Measurements from ENCODE around the gene ZRANB1.

Gene ZRANB1

DNA sequence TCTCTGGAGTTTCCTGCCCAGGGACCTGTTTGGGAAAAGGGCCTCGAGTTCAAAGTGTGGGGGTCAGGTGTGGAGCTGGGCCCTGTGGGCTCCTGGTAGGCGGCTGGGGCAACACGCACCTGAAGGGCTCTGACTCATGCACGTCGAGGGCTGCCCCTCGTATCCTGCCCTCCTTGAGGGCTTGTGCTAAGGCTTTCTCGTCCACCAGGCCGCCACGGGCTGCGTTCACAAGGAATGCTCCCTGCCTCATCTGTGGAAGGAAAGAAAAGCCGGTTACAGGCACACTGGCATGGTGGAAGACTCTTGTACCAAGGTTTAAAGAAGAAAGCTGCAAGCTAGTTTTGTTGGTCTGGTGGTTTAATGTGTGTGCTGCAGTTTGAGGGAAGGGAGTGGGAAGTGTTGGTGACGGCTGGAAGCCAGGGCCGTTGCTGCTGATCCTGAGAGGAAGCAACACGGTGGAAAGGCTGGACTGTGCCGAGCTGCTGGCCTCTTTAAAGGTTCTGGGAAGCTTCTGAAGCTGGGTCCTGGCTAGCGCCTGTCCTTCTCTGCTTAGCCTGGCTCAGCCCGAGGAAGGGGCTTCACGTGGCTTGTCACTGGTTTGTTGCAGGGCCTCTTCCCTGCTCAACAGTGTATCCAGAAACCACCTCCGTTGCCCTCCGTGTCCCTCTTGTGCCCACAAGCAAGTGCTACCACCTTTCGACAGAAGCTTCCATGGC lies 52.0 kb downstream of the ZRANB1 start:
- no peak for DNase-seq (ENCODE audit: low read depth in 2 of 2)

DNA sequence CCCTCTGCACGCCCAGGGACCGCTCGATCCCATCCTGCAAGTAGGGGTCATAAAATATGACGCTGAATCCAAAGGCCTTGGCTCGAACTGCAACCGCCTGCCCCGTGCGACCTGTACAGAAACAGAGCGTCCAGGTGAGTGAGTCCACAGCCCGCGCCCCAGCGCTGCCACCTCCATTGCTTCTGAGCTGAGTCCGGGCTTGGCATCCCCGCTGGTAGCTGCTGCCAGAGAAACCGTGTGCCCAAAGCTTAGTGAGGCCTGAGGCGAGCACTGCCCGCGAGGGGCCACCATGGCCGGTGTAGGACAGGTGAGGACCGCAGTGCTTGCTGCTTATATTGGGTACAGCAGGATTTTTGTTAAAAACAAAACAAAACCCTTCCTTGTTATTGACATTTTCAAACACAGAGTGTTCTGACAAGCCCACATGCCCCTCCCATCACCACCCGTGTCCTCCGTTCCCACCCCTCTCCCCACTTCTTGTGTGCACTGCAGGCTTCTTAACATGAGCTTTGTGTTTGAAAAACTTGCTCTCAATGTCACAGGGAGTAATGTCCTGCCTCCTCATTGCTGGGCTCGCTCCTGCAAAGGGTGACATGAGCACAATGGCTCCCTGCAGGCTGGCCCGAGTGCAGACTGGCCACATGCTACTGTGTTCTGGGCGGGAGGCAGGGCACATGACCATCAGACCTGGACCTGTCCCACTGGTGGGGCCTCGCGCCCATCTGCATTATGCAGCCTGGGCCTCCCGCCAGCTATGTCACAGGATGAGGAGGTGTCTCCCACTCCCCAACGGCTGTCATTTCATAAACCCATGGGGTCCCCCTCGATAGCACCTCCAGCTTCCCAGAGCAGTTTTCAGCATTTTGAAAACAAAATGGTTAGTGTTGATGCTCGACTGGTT lies 52.9 kb downstream of the ZRANB1 start:
- DNase-seq (ENCODE audit: low read depth in 2 of 2) = no peak

DNA sequence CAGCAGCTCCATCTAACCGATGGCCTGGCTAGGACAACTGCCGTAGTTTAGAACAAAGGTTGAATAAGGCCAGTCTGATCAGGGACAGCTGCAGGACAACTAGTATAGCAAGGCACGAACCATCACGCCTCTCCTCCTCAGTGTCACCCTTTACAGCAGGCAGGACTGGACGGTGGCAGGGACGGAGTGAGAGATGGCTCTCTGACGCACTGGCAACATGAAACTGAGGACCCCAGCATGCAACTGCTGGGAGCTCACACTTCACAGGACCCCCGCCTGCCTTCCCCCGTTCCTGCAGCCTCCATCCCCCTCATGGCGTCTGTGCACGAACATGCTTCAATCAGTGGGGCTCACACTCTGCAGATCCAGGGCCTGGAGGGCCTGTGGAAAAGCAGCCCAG lies 53.7 kb downstream of the ZRANB1 start:
- DNase-seq (ENCODE audit: low read depth in 2 of 2) = no peak

DNA sequence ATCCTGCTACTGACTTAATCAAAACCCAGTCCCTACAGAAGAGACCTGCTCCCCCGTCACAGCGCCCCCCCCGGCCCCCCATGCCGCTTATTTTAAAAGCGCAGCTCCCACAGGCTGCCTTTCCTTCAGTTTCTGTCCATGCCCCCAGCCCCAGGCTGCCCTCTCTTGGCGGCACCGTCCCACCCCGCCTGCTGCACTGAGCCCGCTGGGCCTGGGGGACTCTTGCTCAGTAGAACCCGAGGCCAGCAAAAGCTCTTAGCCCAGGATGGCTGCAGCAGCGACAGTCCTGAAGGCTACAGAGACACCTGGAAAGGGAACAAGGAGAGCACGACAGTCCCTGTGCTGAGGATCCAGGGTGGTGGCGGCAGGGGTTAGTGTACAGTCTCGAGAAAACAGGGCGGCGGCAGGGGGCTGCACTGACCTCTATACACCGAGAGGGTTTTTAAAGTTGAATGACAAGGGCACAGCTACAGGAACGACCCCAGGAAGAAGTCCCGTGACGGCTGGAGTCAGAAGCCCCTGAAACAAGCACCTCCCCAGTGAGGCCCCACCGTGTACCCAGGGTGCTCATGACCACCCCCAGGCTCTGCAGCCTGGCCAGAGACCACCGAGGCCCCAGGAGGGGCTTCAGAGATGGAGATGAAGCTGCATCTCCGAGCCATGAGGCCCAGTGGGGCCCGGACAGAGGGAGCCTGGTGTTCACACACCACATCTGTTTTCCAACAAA lies 54.4 kb downstream of the ZRANB1 start:
- DNase-seq (ENCODE audit: low read depth in 2 of 2) = no peak

DNA sequence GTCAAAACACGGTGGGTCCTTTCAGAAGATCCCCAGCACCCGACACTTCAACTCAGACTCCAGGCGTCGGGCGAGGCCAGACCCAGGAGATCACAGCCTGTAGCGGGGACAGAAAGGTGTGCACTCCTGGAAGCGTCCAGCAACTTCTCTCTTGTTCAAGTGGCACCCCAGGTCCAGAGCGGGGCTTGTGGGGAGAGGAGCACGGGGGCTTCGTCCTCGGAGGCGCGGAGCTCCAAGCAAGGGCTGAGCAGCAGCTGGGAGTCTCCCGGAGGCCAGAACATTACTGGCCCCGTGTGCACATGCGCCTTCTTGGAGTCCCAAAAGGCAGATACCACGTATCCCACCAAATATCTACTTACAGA lies 54.9 kb downstream of the ZRANB1 start:
- DNase-seq (ENCODE audit: low read depth in 2 of 2) = no peak

DNA sequence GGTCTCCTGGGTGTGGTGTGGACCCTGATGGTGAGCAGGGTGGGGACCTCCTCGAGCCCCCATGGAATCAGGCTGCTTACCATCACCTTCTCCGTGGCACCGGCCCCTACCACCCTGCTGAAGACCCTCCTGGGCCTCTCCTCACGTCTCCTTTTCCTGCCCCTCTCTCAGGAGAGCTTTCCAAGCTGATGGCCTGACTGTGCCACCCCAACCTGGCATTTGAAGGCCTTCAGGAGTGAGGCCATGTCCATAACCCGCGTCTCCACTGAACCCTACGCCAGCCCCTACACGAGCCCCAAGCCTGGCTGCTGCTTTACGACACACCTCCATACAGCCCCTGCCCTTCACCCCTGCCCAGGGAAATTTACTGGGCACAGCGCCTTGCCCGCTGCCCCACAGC lies 55.4 kb downstream of the ZRANB1 start:
- DNase-seq (ENCODE audit: low read depth in 2 of 2) = no peak

DNA sequence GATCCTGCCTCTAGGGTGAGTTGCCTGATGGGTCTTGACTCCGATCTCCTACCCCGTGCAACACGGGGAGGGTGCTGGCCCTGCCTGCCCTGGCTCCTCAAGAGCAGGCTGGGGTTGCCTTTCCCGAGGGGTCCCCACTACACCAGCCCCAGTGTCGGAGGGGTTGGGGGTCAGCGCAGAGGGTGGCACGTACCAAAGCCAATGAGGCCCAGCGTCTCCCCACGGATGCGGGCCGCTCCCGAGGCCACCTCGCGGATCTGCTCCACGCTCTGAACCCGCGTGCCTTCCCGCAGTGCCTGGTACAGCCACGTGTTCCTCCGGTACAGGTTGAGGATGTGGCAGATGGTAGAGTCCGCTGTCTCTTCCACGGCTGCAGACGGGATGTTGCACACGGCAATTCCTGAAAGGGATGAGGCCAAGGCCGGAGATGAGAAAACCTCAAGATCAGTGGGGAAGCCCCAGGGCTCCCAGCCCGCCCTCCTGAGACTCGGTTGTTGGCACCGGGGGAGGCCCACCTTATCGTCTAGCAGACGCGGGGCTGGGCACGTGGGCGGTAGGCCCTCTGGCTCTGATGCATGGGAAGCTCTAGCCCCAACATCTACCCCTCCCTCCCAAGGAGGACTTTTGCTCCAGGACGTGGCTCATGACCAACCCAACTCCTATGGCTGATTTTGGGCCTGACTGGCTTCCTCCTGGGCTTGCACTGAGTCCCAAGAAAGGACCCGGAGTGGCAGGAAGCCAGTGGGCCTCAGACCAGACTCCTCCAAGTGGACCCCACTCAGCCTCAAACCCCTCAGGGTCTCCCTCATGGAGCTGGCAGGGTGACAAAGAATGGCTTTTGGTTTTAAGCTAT lies 56.1 kb downstream of the ZRANB1 start:
- no peak for DNase-seq (ENCODE audit: low read depth in 2 of 2)

DNA sequence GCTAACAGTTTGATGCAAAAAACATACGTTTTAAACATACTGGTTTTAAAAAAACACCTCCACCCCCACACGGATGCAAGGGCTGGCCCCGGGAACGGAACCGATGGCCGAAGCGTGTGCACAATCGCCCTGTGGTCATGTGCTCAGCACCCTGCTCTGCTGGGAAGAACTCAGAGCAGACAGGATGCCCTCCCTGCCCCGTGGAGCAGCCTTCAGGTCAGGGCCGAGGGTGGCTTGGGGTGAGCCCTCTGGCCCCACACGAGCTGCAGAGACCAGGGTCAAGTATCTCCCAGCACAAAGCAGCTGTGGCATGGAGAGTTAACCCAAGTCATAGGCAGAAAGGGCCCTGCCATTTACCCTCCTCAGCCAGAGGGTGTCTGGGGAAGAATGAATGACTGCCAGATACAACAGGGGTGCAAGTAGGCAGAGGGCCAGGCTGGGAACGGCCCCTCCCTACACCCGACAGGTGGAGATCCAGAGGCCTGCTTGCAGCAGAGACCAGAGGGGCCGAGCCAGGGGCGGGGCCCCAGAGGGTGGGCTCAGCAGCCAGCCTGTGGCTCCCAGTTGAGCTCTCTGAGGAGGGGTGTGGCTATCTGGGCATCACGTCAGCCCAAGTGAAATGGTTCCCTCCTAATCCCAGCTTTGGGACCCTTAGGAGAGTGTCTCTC lies 56.8 kb downstream of the ZRANB1 start:
- no peak for DNase-seq (ENCODE audit: low read depth in 2 of 2)

DNA sequence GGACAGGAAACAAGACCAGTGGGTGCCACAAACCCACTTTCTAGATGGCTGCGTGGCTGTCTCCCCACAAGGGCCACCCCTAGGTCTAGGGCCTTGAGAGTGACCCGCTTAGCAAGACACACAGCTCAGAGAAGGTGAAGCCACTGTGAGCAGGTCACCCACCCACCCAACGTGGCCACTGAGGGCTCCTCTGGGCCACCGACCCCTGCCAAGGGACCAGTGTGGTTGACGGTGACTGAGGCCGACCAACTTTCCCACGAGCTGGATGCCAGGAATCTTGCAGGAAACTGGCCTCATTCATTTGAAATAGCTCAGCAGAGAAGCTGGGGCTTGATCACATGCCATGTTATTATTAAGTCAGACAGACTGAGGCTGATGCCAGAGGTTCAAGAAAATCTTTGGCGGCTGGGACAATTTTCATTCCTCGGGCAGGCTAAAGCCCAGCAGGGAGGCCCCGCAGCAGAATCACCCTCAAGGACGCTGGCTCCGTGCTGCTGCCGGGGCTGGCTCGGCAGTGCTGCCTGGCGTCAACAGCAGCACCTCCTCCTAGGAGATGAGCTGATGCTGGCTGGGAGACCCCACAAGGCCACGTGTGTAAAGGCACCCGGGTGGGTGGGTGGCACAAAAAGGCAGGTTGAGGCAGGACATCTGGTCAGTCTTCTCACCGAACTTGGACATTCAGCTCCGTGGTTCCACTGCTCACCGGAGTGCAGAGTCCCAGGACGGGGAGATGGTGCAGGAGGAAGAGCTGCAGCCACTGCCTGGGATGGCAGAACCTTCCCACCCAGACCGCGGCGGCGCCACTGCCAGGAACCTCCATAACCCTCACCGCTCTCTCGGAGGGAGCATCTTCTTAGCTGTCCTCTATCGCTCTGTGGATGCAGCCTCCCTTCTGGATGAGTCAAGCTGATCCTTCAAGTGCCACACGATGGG lies 57.8 kb downstream of the ZRANB1 start:
- DNase-seq (ENCODE audit: low read depth in 2 of 2) = no peak

DNA sequence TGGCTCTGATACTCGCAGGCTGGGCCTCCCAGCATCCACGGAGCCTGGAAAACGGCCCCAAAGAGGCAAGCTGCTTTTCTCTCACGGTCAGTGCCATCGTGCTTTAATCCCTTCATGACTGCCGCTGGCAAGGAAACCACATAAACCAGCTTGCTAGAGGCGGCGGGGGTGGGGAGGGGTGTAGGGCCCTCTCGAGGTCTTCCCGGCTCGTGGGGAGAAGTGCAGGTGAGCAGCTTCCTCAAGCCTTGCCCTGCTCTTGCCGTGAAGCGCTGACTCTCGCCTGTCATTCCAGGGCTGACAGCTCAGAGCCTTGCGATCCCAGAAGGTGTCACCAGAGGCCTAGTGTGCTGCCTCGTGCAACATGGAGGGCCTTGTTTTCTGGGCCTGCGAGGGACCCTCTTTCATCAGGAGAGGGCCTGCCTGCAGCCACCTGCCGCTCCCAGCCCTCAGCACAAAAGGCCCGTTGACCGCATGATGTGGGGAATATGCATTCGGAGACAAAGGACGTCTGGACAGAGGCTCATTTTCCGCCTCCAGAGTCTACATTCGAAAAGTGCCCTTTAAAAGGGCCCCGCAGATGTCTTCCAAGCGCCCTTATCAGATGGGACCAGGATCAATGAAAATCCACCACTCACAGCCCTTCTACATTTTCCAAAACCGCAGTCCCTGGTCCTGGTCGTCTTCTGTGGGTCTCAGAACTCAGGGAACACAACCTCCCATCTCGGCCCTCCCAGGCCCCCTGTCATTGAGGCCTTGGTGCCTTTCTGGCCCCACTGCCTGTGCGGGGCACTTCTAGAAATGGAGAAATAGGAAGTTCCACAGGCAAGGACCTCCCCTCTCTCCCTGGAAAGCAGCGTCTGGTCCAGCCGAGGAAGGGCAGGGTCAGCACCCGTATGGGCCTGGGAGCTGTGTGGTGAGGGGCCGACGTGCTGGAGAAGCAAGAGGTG lies 58.7 kb downstream of the ZRANB1 start:
- DNase-seq (ENCODE audit: low read depth in 2 of 2) = no peak

DNA sequence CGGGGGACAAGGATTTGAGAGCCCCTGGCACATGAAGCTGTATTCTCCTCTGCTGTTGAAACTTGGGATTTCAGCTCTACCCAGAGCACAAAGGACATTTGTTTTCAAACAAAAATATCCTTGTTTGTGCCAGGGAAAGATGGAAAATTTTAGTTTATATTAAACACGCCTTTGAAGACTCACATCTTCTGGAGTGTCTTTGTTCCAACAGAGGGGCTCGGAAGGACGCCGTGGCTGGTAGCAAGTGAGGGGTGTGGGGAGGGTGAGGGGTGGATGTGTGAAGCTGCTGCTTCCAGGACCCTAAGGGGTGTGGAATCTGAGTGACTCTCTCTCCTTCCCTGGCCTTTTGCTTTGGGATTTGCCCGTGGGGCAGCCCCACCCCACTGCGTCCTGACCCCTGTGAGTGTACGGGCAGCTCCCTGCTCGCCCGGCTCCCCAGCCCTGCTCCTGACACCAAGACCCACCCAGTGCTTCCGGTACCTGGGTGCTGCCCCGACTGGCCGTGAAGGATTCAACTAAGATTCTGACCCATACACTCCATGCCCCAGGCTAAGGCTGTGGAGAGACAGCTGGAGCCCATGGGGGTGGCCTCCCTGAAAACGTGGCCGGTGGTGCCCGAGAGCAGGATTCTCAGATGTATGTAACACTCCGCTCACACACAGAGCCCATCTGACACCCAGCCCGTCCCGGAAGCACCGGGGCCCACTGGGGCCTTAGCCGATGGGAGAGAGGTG lies 59.6 kb downstream of the ZRANB1 start:
- DNase-seq (ENCODE audit: low read depth in 2 of 2) = no peak

DNA sequence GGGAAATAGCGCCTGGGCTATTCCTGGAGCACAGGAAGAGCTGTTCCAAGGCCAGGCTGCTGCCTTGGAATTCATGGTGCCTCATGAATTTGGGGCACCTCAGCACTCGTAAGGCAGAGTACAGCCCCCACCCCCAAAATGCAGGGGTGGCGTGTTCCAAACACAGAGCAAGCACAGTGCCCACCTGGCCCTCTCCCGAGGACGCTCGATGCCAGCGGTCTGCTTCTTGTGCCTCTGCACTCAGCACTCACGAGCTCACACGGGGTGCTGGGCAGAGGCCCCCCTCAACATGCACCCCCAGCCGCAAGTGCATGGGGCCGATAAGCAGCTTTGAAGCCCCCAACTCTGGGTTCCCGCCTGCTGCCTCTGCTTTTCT lies 60.1 kb downstream of the ZRANB1 start:
- DNase-seq (ENCODE audit: low read depth in 2 of 2) = no peak

DNA sequence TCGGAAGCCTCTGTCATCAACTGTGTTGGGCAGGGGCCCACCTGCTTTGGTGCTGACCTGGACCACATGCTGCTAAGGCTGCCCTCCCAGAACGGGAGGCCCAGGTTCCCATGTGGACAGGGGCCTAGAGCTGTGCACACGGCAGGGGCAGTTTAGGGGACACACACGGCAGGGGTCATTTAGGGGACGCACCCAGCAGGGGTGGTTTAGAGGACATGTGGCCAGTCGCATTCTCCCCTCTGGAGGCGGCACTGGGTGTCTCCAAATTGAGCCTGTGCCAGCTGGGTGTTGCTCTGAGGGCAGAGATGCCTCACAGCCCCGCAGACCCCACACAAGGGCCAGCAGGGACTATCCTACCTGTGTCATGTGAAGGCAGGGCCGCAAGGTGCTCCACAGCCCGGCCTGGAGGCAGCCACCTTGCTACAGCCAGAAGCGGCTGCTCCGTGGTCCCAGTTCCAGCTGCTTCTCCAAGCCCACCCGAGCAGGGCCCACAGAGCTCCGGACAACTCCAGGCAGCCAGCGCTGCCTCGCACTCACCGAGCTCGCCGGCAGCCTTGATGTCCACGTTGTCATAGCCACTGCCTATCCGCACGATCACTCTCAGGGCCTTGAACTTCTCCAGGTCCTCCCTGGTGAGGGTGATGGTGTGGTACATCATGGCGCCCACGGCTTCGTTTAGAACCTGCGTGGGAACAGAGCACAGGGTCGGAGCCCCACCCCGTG lies 60.7 kb downstream of the ZRANB1 start:
- no peak for DNase-seq (ENCODE audit: low read depth in 2 of 2)

DNA sequence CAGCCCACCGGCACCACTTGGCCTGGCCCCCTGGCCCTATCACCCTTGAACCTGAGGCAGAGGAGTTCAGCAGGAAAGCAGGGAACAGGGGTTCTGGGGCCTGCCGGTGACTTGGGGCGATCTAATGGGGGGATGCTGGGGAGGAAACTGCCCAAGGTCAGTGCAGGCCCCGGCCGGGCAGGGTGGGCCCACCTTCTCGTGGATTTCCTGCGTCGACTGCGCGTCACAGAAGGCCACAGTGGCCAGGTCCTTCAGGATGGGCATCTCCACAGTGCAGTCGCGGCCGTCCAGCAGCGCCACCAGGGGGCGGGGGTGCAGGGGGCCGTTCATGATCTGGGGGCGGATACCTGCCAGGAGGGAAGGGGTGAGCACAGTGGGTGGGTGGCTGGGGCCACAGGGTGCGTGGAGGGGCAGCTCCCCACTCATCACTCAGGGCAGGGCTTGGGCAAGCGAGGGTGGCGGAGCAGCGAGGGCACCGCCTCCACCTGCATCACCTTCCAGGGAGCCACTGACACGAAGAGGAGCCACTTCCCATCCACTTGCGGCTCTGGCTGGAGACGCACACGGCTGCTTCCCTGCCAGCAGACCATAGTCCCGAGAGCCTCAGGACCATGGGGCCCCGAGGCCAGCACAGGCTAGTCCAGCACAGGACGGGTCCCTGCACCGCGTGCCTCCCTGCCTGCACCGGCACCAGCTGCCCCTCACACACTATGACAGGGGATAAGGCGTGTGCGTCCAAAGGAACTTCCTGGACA lies 61.4 kb downstream of the ZRANB1 start:
- DNase-seq (ENCODE audit: low read depth in 2 of 2) = no peak

DNA sequence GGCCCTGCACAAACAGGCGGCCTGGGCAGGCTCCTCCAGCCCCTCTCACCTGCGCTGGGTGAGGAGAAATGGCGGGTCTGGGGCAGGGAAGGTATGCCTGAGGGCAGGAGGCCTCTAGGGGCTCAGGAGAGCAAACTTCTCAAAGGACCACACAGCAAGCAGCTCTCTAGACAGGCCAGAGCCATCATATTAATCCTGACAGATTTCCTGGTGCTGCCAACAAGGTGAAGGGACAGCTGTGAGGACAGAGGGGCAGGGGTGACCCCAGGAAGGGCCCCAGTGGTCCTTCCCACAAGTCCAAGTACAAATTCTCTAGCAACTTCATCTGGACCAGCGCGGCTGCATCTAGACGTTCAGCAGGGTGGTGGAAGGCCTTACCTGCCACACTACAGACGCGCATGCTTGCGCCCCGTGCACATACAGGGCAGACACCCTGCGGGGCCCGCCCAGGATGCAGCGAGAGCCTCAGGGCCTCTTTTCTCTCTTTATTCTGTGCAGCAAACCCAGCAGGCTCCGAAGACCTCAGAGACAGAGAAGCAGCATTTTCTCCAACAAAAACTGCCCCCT lies 62.1 kb downstream of the ZRANB1 start:
- DNase-seq (ENCODE audit: low read depth in 2 of 2) = no peak

DNA sequence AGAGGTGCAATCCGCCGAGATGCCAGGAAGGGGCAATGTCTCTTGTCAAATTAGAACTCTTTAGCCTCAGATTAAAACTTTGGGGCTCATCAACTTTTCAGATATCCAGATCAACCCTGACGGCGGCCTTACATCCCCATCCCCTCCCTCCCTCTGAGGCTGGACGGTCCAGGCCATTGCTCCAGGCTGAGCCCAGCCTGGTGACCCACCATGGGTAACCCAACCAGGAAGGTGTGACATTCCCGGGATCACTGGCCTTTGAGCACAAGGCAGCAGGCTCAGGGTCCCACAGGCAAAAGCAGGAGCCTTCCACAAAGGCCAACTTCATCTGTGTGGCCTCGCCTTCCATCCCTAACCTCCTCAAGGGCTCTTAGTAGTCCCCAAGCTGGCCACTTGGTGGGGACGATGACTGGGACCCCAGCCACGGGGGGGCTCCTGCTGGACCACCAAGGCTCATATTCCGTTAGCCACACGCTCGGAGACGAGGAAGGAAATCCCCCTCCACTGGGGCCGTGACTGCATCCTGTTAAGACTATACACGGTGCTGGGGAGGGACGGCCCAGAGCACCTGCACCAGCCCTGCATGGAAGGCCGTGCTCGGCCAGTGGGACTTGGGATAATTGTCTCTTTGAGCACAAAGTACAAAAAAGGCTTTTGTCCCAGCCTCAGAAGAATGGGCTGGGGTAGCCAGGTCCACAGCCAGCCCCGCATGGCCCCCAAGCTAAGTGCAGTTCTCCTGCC lies 62.8 kb downstream of the ZRANB1 start:
- no peak for DNase-seq (ENCODE audit: low read depth in 2 of 2)

Data from stimulated activated CD8-positive, alpha-beta memory T cell treated with anti-CD3 and anti-CD28 coated beads, Interleukin-2, amount 100 ng/mL, for 48 hours (primary cell).